ENCODE results near the gene TRAPPC12. TPM values are rescaled to one million over a fixed set of nuclear protein-coding genes. Genes with fewer than 3 reads are reported as not detected.
"Not testable (repeated sequence)": the region's sequence is repeated elsewhere in the genome, so short reads cannot be mapped to it uniquely, and the experiment has no call there.

The TRAPPC12 gene
- polyA plus RNA-seq, 1 donor from 2014 or later = 40.9 TPM

DNA sequence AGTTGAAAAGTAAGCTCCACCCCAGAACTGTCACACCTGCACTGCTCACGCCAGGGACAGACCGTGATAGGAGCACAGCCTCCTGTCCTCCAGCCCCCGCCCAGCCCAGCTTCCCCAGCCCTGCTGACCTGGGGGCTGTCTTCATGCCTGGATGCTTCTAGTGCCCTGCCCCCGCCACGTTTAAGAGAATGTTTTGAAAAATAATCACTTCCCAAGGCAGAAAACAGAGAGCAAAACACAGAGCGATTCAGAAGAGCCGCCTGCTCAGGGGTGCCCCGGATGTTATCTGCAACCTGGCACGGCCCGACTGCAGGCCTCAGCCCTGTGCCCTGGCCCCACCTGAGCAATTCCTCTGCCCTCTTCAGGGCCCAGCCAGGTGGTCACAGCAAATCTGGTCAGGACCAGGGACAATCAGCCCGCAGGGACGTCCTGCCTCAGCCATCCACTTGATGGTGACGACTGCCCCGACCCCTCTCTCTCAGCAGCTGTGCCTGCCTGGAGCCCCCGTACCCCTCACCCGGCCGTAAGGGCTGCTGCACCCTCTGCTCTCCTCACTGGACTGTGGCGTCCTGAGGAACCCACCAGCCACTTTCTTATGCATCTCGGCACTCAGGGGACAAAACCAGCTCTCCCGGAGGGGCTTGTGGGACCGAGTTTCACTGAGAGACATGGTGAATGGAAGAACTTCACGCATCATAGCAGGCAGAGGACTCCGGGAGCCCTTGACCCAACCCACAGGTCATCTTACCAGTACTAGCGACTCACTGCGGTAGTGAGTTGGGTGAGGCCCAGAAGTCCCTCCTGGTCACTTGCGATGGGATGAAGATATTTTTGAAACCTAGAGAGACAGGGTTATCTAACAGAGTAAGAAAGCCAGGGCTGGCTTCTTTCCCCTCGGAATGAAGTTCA lies 109.6 kb downstream of the TRAPPC12 start:
- H3K27ac Mint-ChIP-seq = no peak overlapping the region

DNA sequence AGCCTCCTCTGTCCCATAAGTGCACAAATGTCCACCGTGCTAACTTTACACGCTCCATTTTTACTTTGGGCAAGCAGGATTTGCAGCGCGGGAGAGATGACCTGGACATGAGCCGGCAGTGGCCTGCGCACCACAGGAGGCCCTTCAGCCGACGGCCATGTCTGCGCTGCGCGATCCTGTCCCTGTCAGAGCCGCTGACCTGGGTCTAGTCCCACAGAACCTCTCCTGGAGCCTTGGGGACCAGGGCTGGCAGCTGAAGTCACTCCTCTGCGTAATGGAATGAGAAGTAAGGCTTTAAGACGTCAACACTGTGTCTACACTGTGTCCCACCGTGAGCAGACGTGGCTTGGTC lies 110.2 kb downstream of the TRAPPC12 start:
- Mint-ChIP-seq H3K36me3 (no peaks in the 10 kb centered on the region), H3K27me3 (no peaks in the 10 kb centered on the region), H3K4me1 (no peaks in the 10 kb centered on the region), H3K9me3 (no peaks in the 10 kb centered on the region), H3K4me3 (no peak overlapping the region), H3K27ac (no peak overlapping the region)

More for the DNA sequence above, 109.6 kb downstream of the TRAPPC12 start:
- H3K4me1 Mint-ChIP-seq = no peaks in the 10 kb centered on the region
- no peaks in the 10 kb centered on the region for H3K9me3 Mint-ChIP-seq
- H3K36me3 Mint-ChIP-seq = no peaks in the 10 kb centered on the region
- no peaks in the 10 kb centered on the region for H3K27me3 Mint-ChIP-seq
- no peak overlapping the region for H3K4me3 Mint-ChIP-seq

DNA sequence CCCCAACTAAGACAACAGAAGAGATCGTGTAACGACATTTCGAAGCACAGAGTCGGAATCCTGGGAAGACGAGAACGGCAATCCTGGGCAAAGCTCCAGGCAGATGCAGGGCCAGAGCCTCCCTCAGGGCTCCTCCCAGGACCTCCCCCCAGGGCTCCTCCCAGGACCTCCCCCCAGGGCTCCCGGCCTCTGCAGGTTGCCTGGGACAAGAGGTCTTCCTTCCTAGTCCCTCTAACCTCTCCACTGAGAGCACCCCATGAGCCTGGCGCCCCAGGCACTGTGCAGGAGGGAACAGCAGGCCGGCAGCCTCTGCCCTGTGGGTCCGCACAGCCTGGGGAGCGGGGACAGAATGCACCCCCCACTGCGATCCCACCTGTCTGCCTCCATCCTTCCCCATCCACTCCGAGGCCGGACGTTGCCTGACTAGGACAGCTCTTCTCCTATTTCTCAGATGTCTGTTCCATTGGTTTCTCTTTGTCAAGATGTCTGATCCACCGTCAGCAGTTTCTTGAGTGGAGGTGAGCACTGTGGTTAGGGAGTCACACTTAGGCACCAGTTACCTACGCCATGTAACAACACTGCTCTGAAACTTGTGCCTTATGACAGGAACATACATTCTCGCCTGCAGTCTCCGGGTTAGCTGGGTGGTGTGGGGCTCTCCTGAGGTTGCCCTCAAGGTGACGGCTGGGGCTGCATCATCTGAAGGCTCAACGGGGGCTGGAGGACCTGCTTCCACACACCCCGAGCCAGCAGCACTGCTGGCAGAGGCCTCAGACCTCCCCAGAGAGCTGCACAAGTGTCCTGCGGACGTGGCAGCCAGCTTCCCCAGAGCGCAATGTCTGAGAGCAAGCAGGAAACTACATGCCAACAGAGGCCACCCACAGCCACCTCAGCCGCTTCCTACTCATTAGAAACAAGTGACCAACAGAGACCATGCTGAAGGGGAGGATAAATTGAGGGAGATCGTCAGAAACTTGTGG lies 111.0 kb downstream of the TRAPPC12 start:
- H3K9me3 Mint-ChIP-seq = no peaks in the 10 kb centered on the region
- H3K36me3 Mint-ChIP-seq = no peaks in the 10 kb centered on the region
- no peaks in the 10 kb centered on the region for H3K4me1 Mint-ChIP-seq
- H3K4me3 Mint-ChIP-seq = peak overlapping the region in 1 of 4 donors; percentile 54
- H3K27ac Mint-ChIP-seq = no peak overlapping the region
- no peaks in the 10 kb centered on the region for H3K27me3 Mint-ChIP-seq

DNA sequence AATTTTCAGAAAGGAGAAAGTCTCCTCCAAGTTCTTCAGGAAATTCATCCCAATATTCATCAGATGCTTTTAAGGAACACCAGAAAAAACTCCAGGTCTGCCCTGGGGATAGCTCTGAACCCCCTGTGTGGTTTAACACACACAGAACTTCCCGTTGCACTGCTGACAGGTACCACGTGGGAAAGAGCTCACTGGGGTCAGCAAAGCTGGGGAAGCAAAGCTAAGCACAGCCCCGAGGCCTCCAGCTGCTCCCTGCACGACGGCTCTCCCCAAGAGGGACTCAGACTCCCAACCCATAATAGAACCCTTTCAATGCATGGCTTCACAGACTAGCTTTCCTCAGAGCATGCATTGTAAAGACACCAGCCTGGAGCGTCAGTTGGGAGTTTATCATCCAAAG lies 111.8 kb downstream of the TRAPPC12 start:
- H3K4me1 Mint-ChIP-seq = no peaks in the 10 kb centered on the region
- H3K4me3 Mint-ChIP-seq = no peak overlapping the region
- H3K9me3 Mint-ChIP-seq = no peaks in the 10 kb centered on the region
- peaks cover 4% of the 10 kb centered on the region for H3K36me3 Mint-ChIP-seq
- no peaks in the 10 kb centered on the region for H3K27me3 Mint-ChIP-seq
- no peak overlapping the region for H3K27ac Mint-ChIP-seq

DNA sequence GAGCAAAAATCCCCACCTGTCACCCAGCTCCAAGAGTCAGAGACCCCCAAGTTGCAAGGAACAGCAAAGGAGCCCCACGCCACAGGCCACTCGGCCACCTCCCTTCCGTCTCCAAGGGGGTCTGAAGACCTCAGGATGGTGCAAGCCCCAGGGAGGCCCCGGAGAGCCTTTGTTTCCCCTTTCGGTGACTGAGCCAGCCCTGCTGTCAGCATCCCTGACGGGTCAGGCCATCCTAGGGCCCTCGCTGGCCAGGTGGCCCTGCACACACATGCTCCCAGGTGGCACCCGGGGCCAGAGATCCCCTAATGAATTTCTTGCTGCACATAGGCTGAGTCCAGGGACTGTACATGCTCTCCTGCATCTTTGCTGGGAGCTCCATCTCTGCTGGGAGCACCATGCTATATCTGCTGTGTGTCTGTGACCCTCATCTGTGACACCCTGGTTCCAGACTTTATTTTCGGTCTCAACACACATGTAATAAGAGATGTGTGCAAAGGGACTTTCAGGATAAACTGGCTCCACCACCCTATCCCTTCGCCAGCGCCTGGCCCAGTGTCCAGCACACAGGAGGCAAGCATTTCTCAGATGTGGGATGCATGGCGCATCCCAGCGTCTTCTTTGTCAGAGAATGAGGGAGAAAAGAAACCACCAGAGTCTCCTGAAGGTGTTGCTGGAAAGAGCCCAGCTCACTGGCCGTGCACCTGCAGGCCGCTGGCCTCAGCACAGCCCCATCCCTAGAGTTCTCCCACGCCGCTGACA lies 112.4 kb downstream of the TRAPPC12 start:
- Mint-ChIP-seq H3K27ac (no peak overlapping the region), H3K36me3 (peaks cover 5% of the 10 kb centered on the region), H3K4me1 (no peaks in the 10 kb centered on the region), H3K9me3 (no peaks in the 10 kb centered on the region), H3K4me3 (no peak overlapping the region), H3K27me3 (no peaks in the 10 kb centered on the region)

DNA sequence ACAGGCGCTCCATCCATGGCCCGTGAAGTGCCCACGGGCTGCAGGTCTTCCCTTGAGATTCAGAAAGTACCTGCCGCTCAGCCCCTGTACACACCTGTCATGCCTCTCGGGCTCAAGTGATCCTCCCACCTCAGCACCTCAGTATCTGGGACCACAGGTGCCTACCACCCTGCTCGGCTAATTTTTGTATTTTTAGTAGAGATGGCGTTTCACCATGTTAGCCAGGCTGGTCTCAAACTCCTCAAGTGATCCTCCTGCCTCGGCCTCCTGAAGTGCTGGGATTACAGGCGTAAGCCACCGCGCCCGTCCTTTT lies 112.9 kb downstream of the TRAPPC12 start:
- H3K4me3 Mint-ChIP-seq, H3K9me3 Mint-ChIP-seq, H3K4me1 Mint-ChIP-seq, H3K36me3 Mint-ChIP-seq, H3K27ac Mint-ChIP-seq, H3K27me3 Mint-ChIP-seq: not testable (repeated sequence)

DNA sequence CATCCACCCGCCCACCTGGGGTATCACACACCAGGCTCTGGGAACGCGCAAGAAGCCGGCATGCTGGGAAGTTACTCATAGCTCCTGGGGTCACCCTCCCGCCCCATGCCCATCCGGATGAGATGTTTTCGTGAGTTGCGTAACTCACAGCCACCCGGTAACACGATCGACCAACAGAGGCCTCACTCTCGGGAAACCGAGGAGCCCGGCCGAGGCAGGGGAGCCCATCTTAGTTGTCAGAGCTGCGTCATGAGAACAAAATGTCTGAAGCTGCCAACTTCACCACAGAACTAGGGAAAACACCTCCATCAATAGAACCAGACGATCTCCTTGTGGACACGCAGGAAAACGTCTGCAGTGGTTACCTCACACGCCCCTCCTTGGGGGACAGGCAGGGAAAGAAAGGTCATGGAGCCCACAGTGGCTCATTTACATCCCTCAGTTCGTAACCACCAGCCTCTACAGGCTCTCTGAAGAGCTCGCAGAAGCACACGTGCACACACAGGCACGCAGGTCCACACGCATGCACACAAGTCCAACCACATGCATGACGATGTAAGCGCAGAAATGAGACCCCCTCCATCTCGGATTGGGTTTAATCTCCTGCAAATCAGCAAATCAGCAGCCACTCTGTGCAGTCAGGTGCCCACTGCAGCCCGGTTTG lies 113.6 kb downstream of the TRAPPC12 start:
- Mint-ChIP-seq H3K27ac (no peak overlapping the region), H3K27me3 (no peaks in the 10 kb centered on the region), H3K4me3 (no peak overlapping the region), H3K4me1 (no peaks in the 10 kb centered on the region), H3K36me3 (peaks cover 9% of the 10 kb centered on the region), H3K9me3 (no peaks in the 10 kb centered on the region)

DNA sequence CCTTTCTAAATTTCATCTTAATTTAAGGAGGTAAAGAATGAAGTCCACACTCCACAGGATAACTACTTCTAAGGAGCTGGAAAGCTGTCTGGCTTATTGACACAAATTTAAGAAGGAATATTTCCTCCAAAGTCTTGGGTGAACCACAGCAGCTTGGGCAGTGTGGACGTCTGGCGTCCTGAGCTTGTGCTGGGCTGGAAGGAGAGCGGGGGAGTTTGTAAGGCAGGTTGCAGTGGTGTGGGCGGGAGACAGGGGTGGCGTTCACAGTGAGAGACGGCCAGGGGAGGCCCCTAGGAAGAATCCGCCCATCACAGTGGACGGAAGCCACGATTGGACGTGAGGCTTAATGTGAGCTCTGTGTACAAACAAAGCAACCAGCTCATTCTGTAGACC lies 114.1 kb downstream of the TRAPPC12 start:
- H3K4me1 Mint-ChIP-seq = no peaks in the 10 kb centered on the region
- no peaks in the 10 kb centered on the region for H3K27me3 Mint-ChIP-seq
- H3K27ac Mint-ChIP-seq = no peak overlapping the region
- no peak overlapping the region for H3K4me3 Mint-ChIP-seq
- H3K36me3 Mint-ChIP-seq = peaks cover 9% of the 10 kb centered on the region
- no peaks in the 10 kb centered on the region for H3K9me3 Mint-ChIP-seq

DNA sequence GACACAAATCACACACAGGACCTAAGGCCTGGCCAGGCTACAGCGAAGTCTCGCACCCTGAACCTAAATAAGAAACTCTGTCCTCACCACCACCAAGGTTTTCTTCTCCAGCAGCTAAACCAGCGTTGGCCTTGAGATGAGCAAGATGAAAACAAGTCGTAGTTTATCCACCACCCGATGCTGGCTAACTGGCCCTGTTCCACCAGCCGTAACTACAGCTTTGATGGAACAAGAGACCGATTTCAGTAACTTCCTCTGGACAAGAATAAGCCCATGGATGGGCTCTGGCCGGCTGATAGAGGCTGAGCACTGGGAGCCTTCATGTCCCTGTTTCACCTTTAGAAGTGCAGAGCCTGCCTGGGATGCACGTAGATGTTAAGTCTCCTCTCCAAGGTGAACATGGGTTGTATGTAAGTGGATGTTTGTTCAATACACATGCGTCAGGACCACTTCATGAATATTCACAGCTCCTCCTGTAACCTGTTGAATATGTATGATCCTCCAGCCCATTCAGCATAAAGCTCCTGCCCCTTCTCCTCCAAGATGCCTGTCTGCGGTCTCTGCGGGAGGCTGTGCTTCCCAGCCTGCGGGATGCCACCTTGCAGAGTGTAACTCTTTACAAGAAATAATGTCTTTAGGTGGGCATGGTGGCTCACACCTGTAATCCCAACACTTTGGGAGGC lies 115.6 kb downstream of the TRAPPC12 start:
- no peak overlapping the region for H3K4me3 Mint-ChIP-seq
- peak overlapping the region in 1 of 3 donors; percentile 62 for H3K27ac Mint-ChIP-seq
- peaks cover 17% of the 10 kb centered on the region for H3K36me3 Mint-ChIP-seq
- no peaks in the 10 kb centered on the region for H3K27me3 Mint-ChIP-seq
- H3K9me3 Mint-ChIP-seq = no peaks in the 10 kb centered on the region
- no peaks in the 10 kb centered on the region for H3K4me1 Mint-ChIP-seq

DNA sequence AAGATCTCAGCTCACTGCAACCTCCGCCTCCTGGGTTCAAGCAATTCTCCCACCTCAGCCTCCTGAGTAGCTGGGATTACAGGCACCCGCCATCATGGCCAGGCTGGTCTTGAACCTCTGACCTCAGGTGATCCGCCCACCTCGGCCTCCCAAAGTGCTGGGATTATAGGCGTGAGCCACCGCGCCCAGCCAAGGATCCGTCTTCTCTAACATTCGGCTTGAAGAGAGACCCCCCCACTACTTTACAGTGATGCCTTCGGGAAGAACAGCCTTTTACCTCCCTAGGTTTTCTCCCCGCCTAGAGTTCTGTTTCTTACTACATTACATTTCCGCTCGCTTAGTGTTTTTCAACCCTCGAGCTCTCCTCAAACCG lies 117.2 kb downstream of the TRAPPC12 start:
- not testable (repeated sequence) for H3K4me3 Mint-ChIP-seq, H3K27me3 Mint-ChIP-seq, H3K9me3 Mint-ChIP-seq, H3K4me1 Mint-ChIP-seq, H3K27ac Mint-ChIP-seq
- peaks cover 17% of the 10 kb centered on the region for H3K36me3 Mint-ChIP-seq

DNA sequence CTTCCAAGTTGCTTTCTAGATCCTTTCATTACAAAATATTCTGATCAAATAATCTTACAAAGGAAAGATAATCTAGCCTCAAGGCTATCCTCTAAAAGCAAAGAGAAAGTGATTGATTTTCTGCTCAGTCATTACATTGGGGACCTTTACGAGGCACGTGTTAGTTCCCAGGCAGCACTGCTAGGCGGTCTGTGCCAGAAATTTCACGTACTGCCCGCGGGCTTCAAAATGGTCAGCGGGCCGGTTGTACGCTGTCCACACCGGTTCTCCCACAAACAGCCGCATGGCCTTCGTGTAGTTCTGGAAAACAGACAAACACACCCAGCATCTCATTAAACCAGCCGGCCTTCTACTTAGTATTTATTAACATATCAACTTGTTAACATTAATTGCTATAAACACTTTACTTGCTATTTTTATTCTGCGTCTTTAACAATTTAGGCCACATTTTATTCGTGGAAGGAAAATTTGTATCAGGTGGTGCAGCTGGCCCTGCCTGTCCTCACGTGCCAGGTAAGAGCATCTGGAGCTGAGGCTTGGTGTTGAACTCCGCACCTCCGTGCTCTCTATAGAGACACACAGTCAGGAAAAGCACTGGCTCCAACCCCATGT lies 119.4 kb downstream of the TRAPPC12 start:
- Mint-ChIP-seq H3K9me3 (peaks cover 0 to 2% (median 0%) of the 10 kb centered on the region in 3 donors), H3K4me1 (peaks cover 0 to 1% (median 0%) of the 10 kb centered on the region in 3 donors), H3K27me3 (no peaks in the 10 kb centered on the region), H3K36me3 (peaks cover 19% of the 10 kb centered on the region), H3K27ac (peak overlapping the region in 1 of 3 donors; percentile 31), H3K4me3 (no peak overlapping the region)

DNA sequence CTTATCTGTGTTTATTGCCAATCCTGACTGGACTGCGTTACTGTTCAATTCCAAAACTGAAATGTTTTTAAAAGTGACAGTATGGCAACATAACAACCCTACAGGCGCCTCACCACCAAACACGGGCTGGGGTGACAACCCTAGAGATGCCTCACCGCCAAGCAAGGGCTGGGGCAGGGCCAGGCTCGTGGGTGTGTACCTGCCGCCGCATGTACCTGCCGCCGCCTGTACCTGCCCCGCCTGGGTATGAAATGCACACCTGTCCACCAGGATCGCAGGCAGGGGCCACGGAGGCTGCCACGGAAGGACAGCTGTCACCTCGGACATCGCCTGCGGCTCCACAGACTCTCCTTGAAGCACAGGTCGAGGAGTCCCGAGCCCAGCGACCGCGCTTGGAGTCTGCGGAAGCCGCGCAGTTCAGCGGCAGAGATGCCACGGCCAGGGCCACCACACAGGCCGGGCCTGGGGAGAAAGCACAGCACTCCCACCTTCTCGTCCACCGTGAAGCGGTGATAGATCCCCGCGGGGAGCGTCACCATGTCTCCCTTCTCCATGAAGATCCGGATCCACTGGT lies 120.9 kb downstream of the TRAPPC12 start:
- Mint-ChIP-seq H3K4me3 (no peak overlapping the region), H3K36me3 (peaks cover 24% of the 10 kb centered on the region), H3K27ac (no peak overlapping the region), H3K9me3 (peaks cover 0 to 2% (median 0%) of the 10 kb centered on the region in 3 donors), H3K4me1 (peaks cover 0 to 3% (median 0%) of the 10 kb centered on the region in 3 donors), H3K27me3 (no peaks in the 10 kb centered on the region)

DNA sequence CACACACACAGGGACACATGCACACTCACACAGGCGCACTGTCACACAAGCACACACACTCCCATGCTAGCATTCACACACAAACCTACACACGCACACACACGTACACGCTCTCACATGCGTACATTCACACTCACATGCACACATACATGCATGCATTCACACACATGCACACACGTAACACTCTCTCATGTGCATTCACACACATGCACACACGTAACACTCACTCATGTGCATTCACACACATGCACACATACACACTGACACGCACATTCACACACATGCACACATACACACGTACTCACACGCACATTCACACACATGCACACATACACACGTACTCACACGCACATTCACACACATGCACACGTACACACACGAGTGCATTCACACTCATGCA lies 123.6 kb downstream of the TRAPPC12 start:
- no peak overlapping the region for H3K4me3 Mint-ChIP-seq
- H3K27ac Mint-ChIP-seq = peak overlapping the region in 1 of 3 donors; percentile 63
- H3K4me1 Mint-ChIP-seq = peaks cover 0 to 3% (median 0%) of the 10 kb centered on the region in 3 donors
- no peaks in the 10 kb centered on the region for H3K27me3 Mint-ChIP-seq
- peaks cover 22% of the 10 kb centered on the region for H3K36me3 Mint-ChIP-seq
- peaks cover 0 to 2% (median 0%) of the 10 kb centered on the region in 3 donors for H3K9me3 Mint-ChIP-seq

Measured in IgD-negative memory B cell (primary cell).